Smooth muscle cell (in vitro differentiated cells): ENCODE data around the gene VARS1. TPM values are rescaled to one million over a fixed set of nuclear protein-coding genes. Genes with fewer than 3 reads are reported as not detected.
A peak's percentile ranks its signal among the peaks of the same experiment; 100 is the strongest.

Source experiments
- DNase-seq: peaks from one replicate; lab custom pipeline; 2025; ENCODE audit not compliant: unreplicated experiment; lab: John Stamatoyannopoulos, UW
- H2AFZ ChIP-seq: fragments of 200-600 bp; sonication (generic); 2 replicates; pipeline ENCODE4 v1.6.0; 2016; ENCODE audit warnings: antibody characterized with exemption, low read depth, mild to moderate bottlenecking
- H3F3A ChIP-seq: fragments of 200-600 bp; sonication (generic); 2 replicates; pipeline ENCODE4 v1.6.0; 2017; ENCODE audit warnings: antibody characterized with exemption, low read depth
- H3K27ac ChIP-seq: fragments of 200-600 bp; sonication (generic); 2 replicates; pipeline ENCODE4 v1.5.1; 2016; ENCODE audit warnings: low read depth, mild to moderate bottlenecking
- H3K27me3 ChIP-seq: fragments of 200-600 bp; sonication (generic); 2 replicates; pipeline ENCODE4 v1.6.1; 2016; ENCODE audit warnings: low read depth, mild to moderate bottlenecking
- H3K36me3 ChIP-seq: fragments of 200-600 bp; sonication (generic); 2 replicates; pipeline ENCODE4 v1.5.1; 2016; ENCODE audit warnings: low read depth
- H3K4me1 ChIP-seq: fragments of 200-600 bp; sonication (generic); 2 replicates; pipeline ENCODE4 v1.5.1; 2016; ENCODE audit warnings: low read depth
- H3K4me2 ChIP-seq: fragments of 200-600 bp; sonication (generic); 2 replicates; pipeline ENCODE4 v1.6.0; 2016; ENCODE audit warnings: mild to moderate bottlenecking
- H3K4me3 ChIP-seq: fragments of 200-600 bp; sonication (generic); 2 replicates; pipeline ENCODE4 v1.5.1; 2016; ENCODE audit warnings: mild to moderate bottlenecking
- H3K79me2 ChIP-seq: fragments of 200-600 bp; sonication (generic); 2 replicates; pipeline ENCODE4 v1.6.0; 2016; ENCODE audit warnings: low read depth, mild to moderate bottlenecking
- H3K9ac ChIP-seq: fragments of 200-600 bp; sonication (generic); 2 replicates; pipeline ENCODE4 v1.6.0; 2016; ENCODE audit warnings: low read depth
- H3K9me3 ChIP-seq: fragments of 200-600 bp; sonication (generic); replicated peaks from 2 replicates; pipeline ENCODE4 v1.5.1; 2016; ENCODE audit warnings: low read depth
- H4K20me1 ChIP-seq: fragments of 200-600 bp; sonication (generic); 2 replicates; pipeline ENCODE4 v1.6.0; 2016; ENCODE audit warnings: low read depth
- WGBS: methylation state at CpG from one replicate; pipeline ENCODE4 v1.1.7; 2016; ENCODE audit warnings: low lambda C conversion rate; 5-methylcytosine and 5-hydroxymethylcytosine counted together
- polyA plus RNA-seq: library from polyadenylated mRNA; unstranded; fragments of >200 nt; fragmentation: Nextera tagmentation; extraction: Ambion mirVana; gene quantifications from 2 replicates; pipeline ENCODE4 v1.2.1, GENCODE V29; 2016
- total RNA-seq: library from RNA; depleted of rRNA; stranded (reverse); fragments of >200 nt; gene quantifications from 2 replicates; pipeline ENCODE4 v1.2.3, GENCODE V29; 2014
- TF ChIP-seq, protein P1 (sequence below): fragments of 200-600 bp; sonication (generic); IDR thresholded peaks from 2 replicates; pipeline ENCODE4 v1.5.1; 2017; ENCODE audit warnings: borderline replicate concordance, mild to moderate bottlenecking, antibody characterized with exemption; ENCODE audit not compliant: insufficient read depth, poor library complexity, severe bottlenecking

Gene VARS1
- total and polyA plus RNA-seq, 2 experiments from 2014 or later = 60.8 to 80.8 TPM

DNA sequence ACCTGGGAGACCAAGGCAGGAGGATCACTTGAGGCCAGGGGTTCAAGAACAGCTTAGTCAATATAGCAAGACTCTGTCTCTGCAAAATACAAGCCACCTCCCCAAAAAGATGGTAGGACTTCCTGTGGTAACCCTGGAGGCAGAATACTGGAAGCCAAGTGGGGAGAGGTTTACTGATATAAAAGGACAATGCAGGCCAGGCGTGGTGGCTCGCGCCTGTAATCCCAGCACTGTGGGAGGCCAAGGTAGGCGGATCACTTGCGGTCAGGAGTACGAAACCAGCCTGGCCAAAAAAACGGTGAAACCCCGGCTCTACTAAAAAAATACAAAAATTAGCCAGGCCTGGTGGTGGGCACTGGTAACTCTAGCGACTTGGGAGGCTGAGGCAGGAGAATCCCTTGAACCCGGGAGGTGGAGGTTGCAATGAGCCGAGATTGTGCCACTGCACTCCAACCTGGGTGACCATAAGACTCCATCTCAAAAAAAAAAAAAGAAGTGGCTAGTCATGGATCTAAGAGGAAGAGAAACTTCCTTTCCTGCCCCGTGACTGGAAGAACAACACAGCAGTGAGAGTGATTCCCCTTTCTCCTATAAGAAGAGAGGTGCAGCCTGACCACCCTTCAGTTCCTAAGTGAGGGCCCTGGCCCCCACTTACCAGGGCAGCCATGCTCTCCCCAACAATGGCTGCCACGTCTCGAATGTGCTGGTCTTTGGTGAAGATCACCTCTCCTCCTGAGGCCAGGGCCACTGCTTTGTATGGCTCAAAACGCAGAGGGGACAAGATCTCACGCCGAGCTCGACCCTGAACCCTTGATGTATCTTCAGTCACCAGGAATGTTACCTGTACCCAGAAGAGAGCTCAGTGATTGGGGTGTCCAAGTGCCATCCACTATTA is 26.9 kb downstream of the VARS1 start:
- no peaks in the 10 kb centered on the region for H3K36me3 ChIP-seq

DNA sequence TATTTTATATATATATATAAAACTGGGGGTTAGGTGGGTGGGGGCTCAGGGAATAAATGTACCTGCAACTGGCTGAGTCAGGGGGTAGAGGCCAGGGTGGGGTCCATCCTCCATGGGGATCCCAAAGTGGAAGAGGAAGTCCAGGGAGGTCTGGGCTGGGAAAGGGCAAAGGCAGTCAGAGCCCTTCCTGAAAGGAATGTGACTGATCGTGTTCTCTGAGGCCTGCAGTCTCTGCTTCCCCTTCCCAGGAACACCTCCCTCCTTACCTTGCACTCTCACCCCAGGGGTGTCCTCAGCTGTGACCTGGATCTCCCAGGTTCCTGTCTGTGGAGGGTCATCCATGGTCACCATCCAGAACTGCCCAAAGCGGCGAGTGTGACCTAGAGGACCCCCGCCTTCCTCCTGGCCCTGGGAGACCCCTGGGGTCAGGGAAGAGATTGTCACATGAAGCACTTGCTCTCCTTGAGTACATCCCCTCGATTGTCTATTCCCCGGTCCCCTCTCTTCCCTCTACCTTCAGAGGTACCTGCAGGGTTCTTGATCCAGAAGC is 28.4 kb downstream of the VARS1 start:
- no peaks in the 10 kb centered on the region for H3K79me2 ChIP-seq
- TF ChIP-seq, protein P1, sequence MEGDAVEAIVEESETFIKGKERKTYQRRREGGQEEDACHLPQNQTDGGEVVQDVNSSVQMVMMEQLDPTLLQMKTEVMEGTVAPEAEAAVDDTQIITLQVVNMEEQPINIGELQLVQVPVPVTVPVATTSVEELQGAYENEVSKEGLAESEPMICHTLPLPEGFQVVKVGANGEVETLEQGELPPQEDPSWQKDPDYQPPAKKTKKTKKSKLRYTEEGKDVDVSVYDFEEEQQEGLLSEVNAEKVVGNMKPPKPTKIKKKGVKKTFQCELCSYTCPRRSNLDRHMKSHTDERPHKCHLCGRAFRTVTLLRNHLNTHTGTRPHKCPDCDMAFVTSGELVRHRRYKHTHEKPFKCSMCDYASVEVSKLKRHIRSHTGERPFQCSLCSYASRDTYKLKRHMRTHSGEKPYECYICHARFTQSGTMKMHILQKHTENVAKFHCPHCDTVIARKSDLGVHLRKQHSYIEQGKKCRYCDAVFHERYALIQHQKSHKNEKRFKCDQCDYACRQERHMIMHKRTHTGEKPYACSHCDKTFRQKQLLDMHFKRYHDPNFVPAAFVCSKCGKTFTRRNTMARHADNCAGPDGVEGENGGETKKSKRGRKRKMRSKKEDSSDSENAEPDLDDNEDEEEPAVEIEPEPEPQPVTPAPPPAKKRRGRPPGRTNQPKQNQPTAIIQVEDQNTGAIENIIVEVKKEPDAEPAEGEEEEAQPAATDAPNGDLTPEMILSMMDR = no peak
- H3K27me3 ChIP-seq = no peaks in the 10 kb centered on the region
- no peaks in the 10 kb centered on the region for H4K20me1 ChIP-seq
- no peaks in the 10 kb centered on the region for H3F3A ChIP-seq
- H3K9ac ChIP-seq = no peak overlapping the region
- WGBS = 83% methylated on average over 6 of the region's 6 CpGs
- H3K27ac ChIP-seq = no peak overlapping the region
- peaks cover 13% of the 10 kb centered on the region for H3K4me1 ChIP-seq
- H3K36me3 ChIP-seq = no peaks in the 10 kb centered on the region
- H2AFZ ChIP-seq = no peak overlapping the region
- no peak for DNase-seq
- no peak overlapping the region for H3K4me2 ChIP-seq
- H3K4me3 ChIP-seq = no peak overlapping the region
- no peaks in the 10 kb centered on the region for H3K9me3 ChIP-seq

More for the DNA sequence above, 26.9 kb downstream of the VARS1 start:
- Histone ChIP-seq H3K4me3 (no peak overlapping the region), H4K20me1 (no peaks in the 10 kb centered on the region), H3K9ac (no peak overlapping the region), H3K79me2 (no peaks in the 10 kb centered on the region), H3K4me1 (peaks cover 4% of the 10 kb centered on the region), H3K27ac (no peak overlapping the region), H3K4me2 (no peak overlapping the region), H3K9me3 (no peaks in the 10 kb centered on the region), H2AFZ (no peak overlapping the region), H3K27me3 (no peaks in the 10 kb centered on the region), H3F3A (no peaks in the 10 kb centered on the region)
- 93% methylated on average over 18 of the region's 18 CpGs for WGBS
- no peak for DNase-seq
- TF ChIP-seq, protein P1 = no peak

DNA sequence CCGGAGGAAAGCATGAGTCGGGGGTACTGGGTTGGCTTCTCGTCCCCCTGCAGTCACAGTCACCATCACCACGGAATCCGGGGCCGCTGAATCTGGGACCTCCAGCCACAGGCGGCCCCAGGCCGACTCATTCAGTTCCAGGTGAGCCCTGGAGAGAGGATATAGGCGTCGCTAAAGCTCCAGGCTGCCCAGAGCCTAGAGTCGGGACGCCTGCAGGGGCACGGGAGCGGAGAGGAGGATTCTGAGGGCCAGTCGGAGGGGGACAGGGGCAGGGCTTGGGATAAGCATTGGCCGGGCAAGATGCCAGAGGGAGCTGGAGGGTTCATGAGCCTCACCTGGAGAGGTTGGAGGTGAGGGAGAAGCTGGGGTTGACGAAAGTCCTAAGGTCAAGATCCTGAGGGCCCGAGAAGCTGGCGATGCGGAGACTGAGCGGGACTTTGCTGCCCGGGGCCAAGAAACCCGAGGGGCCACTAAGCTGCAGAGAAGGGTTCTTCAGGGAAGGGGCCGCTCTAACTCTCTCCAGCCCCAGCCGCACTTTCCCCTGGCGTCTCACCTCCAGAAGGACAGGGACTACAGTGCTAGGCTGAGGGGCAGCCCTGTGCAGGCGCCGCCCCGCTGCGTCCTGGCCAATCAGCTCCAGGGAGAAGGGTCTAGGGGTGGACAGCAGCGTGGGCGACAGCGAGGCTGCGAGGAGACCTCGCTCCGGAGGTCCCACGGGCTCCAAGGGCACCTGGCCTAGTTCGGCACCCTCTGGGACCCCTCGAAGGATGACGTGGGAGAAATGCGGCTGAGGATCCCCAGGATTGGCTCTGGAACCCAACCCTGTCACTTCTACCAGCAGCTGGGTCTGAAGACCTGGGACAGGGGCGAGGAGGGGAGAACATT is 29.4 kb downstream of the VARS1 start:
- no peak overlapping the region for H3K4me3 ChIP-seq
- no peaks in the 10 kb centered on the region for H3K9me3 ChIP-seq
- H3K4me1 ChIP-seq = peaks cover 13% of the 10 kb centered on the region
- no peak overlapping the region for H2AFZ ChIP-seq
- no peaks in the 10 kb centered on the region for H3K79me2 ChIP-seq
- no peak for DNase-seq
- no peaks in the 10 kb centered on the region for H3K36me3 ChIP-seq
- 74% methylated on average over 38 of the region's 42 CpGs for WGBS
- H3K27ac ChIP-seq = no peak overlapping the region
- H3F3A ChIP-seq = no peaks in the 10 kb centered on the region
- no peak overlapping the region for H3K9ac ChIP-seq
- no peaks in the 10 kb centered on the region for H3K27me3 ChIP-seq
- TF ChIP-seq, protein P1 = no peak
- H3K4me2 ChIP-seq = peak overlapping the region; percentile 71
- H4K20me1 ChIP-seq = no peaks in the 10 kb centered on the region
